ENCODE data around the gene LENEP.

LENEP gene

DNA sequence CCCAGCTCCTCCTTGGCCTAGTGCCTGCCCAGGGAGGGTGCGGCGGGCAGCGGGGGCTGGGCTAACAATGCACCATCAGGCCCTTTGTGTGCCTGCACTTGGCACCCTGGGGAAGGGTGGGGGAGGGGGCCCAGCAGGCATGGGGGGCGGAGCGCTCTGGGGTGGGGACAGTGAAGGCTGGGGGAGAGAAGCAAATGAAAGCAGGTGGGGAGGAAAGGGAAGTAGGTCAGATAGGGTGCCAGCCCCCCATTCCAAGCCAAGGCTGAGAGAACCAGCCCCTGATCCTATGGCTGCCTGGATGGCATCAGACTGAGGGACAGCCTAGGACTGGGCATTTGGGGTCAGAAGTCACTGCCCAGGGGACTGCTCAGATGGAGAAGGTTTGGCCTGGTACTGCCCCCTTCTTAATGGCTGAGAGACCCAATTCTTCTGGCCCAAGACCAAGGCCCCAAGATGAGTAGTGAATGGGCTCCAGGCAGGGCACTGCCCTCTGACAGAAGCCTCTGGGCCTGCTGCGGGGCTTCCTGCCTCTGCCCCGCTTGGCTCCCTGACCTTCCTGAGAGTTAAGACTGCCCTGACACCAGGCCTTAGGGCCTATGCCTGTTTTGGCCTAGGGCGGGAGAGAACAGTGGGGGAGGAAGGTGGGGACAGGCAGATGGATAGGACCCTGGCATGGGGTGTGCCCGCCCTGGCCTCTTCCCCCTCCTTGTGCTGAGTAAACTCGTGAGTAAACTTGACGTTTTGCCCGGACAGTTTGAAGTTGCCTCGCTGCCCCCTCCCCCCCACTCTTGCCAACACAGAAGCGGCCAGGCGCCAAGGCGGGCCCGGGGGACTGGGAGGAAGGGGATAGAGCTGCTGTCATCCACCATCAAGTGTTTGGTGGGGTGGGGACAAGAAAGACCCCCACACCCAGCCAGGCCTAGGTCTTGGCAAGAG lies 12.0 kb downstream of the LENEP start:
- Histone ChIP-seq H3K27me3 (ENCODE audit: control insufficient read depth, insufficient read depth, low read length) (no peaks in the 10 kb centered on the region), H3K4me3 (ENCODE audit: low read length) (no peak overlapping the region), H3K9me3 (ENCODE audit: control insufficient read depth, insufficient read depth, low read length) (no peaks in the 10 kb centered on the region), H3K27ac (ENCODE audit: low read length) (no peak overlapping the region), H3K36me3 (ENCODE audit: control insufficient read depth, insufficient read depth, low read length) (no peaks in the 10 kb centered on the region), H3K4me1 (ENCODE audit: control insufficient read depth, insufficient read depth, low read length) (peaks cover 18% of the 10 kb centered on the region)
- DNase-seq (ENCODE audit: low read depth, low spot score): no peak
- WGBS (ENCODE audit: insufficient coverage, insufficient read length): no CpG with 5 or more reads among the region's 17 CpGs

GRCh38 chr1:155006601-155007101 lies 13.3 kb downstream of the LENEP start:
- no peaks in the 10 kb centered on the region for H3K9me3 ChIP-seq (ENCODE audit: control insufficient read depth, insufficient read depth, low read length)
- H3K27ac ChIP-seq (ENCODE audit: low read length): no peak overlapping the region
- no peak for DNase-seq (ENCODE audit: low read depth, low spot score)
- H3K27me3 ChIP-seq (ENCODE audit: control insufficient read depth, insufficient read depth, low read length): no peaks in the 10 kb centered on the region
- peaks cover 20% of the 10 kb centered on the region for H3K4me1 ChIP-seq (ENCODE audit: control insufficient read depth, insufficient read depth, low read length)
- H3K4me3 ChIP-seq (ENCODE audit: low read length): no peak overlapping the region
- no peaks in the 10 kb centered on the region for H3K36me3 ChIP-seq (ENCODE audit: control insufficient read depth, insufficient read depth, low read length)
- WGBS (ENCODE audit: insufficient coverage, insufficient read length): no CpG with 5 or more reads among the region's 2 CpGs

DNA sequence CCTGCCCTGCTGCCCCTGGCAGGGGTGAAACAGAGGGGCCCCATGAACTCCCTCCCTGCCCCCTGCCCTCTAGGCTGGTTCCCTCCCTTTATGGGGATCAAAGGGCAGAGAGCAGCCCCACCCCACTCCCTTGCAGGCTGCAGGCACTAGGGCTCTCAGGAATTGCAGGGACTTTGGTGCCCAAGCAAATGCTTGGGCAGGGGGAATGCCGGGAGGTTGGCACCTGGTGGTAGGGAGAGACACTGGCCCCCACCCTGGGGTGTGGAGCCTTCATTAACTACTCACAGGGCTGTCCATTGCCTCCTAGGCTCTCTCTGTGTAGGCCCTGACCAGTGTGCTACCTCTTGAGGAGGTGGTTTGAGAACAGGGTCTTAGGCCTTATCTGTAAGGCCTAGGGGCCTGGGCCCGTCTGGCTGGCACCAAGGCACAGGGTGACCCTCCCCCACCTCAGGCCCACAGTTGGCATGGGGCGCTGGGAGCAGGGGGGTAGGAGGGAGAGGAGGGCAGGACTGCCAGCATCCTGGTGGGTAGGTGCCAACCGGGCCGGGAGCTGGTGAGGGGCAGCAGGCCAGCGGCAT lies 14.0 kb downstream of the LENEP start:
- Histone ChIP-seq H3K4me1 (ENCODE audit: control insufficient read depth, insufficient read depth, low read length) (peaks cover 21% of the 10 kb centered on the region), H3K27me3 (ENCODE audit: control insufficient read depth, insufficient read depth, low read length) (no peaks in the 10 kb centered on the region), H3K36me3 (ENCODE audit: control insufficient read depth, insufficient read depth, low read length) (no peaks in the 10 kb centered on the region), H3K27ac (ENCODE audit: low read length) (no peak overlapping the region), H3K4me3 (ENCODE audit: low read length) (no peak overlapping the region), H3K9me3 (ENCODE audit: control insufficient read depth, insufficient read depth, low read length) (no peaks in the 10 kb centered on the region)
- DNase-seq (ENCODE audit: low read depth, low spot score): no peak
- WGBS (ENCODE audit: insufficient coverage, insufficient read length): no CpG with 5 or more reads among the region's 6 CpGs

DNA sequence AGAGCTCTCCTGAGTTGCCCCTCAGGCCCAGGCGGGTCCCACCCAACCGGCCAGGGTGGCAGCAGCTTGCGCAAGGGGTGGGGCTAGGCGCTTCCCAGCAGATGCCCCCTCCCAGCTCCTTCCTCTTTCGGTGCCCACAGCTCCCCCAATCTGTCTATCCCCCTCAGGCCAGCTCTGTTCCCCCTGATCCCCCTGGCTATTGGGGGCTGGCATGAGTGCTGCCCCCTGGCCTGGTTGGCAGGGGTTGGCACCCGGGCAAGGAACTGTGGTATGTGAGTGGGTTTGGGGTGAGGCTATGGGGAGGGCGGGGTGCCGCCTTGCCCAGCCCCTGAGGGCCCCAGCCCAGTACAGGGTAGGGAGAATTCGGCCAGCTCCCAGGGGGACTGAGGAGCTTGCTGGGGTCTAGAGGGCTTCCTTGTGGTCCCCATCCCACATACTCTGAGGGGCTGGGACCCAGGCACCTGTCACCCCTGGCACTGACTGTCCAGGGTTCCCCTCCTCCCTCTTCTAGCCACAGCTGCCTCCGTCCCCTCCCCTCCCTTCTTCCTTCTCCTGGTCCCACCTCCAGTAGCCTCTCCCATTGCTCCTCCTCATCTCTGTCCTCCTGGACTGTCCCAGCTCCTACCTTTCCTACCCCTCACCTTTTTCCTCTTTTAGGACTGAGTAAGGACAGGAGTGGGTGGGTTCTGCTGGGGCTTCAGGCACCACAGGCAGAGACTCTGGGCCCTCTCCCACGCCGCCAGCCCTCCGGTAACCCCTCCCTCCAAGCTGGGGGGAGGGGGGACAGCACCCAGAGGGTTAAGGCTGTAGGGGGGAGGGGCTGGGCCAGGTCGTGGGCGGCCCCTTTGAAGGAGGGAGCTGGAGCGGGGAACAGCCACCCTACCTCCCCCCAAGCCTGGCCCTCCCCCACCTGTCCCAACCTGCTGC lies 14.9 kb downstream of the LENEP start:
- Histone ChIP-seq H3K27ac (ENCODE audit: low read length) (no peak overlapping the region), H3K36me3 (ENCODE audit: control insufficient read depth, insufficient read depth, low read length) (no peaks in the 10 kb centered on the region)

DNA sequence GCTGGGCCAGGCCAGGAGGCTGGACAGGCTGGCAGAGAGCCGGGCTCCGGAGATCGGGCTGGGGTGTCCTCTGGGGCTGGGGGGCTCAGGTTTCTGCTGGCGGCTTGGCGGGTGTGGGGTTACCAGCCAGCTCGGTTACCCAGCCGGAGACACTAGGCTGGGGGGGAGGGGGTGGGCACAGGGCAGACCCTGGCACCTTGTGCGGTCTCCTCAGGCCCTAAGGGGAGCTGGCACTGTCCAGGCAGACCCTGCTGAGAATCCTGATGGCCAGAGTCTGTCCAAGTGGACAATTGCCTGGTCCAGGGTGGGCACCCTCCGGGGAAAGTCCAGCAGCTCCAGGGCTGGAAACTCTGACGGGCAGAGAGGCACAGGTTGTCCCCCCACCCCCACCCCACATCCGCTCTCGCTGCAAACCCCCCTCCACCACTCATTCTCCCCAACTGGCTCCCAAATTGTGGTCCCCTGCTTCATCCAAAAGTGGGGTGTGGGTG lies 15.9 kb downstream of the LENEP start:
- no peak for DNase-seq (ENCODE audit: low read depth, low spot score)
- WGBS (ENCODE audit: insufficient coverage, insufficient read length): no CpG with 5 or more reads among the region's 12 CpGs
- Histone ChIP-seq H3K9me3 (ENCODE audit: control insufficient read depth, insufficient read depth, low read length) (no peaks in the 10 kb centered on the region), H3K27me3 (ENCODE audit: control insufficient read depth, insufficient read depth, low read length) (no peaks in the 10 kb centered on the region), H3K27ac (ENCODE audit: low read length) (no peak overlapping the region), H3K4me3 (ENCODE audit: low read length) (no peak overlapping the region), H3K36me3 (ENCODE audit: control insufficient read depth, insufficient read depth, low read length) (no peaks in the 10 kb centered on the region), H3K4me1 (ENCODE audit: control insufficient read depth, insufficient read depth, low read length) (peaks cover 20% of the 10 kb centered on the region)

More for the DNA sequence above, 14.9 kb downstream of the LENEP start:
- Histone ChIP-seq H3K9me3 (ENCODE audit: control insufficient read depth, insufficient read depth, low read length) (no peaks in the 10 kb centered on the region), H3K27me3 (ENCODE audit: control insufficient read depth, insufficient read depth, low read length) (no peaks in the 10 kb centered on the region), H3K4me1 (ENCODE audit: control insufficient read depth, insufficient read depth, low read length) (peaks cover 21% of the 10 kb centered on the region), H3K4me3 (ENCODE audit: low read length) (no peak overlapping the region)
- DNase-seq (ENCODE audit: low read depth, low spot score): no peak
- WGBS (ENCODE audit: insufficient coverage, insufficient read length): no CpG with 5 or more reads among the region's 16 CpGs

DNA sequence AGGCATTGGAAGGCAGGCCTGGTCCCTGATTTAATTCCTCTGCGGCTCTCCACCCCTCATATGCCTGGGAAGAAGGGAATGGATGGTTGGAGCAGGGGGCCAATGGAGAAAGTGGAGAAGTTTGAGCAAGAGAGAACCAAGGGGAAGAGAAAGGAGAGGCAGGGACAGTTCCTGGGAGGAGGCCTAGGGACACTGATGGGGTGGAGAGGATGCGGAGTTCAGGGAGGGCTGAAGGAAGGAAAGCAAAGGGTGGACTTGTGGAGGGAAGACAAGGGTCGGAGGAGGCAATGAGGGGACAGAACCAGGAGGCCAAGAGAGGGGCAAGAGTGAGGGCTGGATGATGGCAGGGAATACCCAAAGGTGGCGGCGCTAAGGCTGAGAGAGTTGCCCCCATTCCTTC lies 16.4 kb downstream of the LENEP start:
- no CpG with 5 or more reads among the region's 5 CpGs for WGBS (ENCODE audit: insufficient coverage, insufficient read length)
- H3K27ac ChIP-seq (ENCODE audit: low read length): no peak overlapping the region
- peaks cover 2% of the 10 kb centered on the region; the same call in 1 of the 2 replicates for H3K36me3 ChIP-seq (ENCODE audit: control insufficient read depth, insufficient read depth, low read length)
- DNase-seq (ENCODE audit: low read depth, low spot score): no peak
- H3K4me3 ChIP-seq (ENCODE audit: low read length): no peak overlapping the region
- no peaks in the 10 kb centered on the region for H3K27me3 ChIP-seq (ENCODE audit: control insufficient read depth, insufficient read depth, low read length)
- no peaks in the 10 kb centered on the region for H3K9me3 ChIP-seq (ENCODE audit: control insufficient read depth, insufficient read depth, low read length)
- H3K4me1 ChIP-seq (ENCODE audit: control insufficient read depth, insufficient read depth, low read length): peaks cover 17% of the 10 kb centered on the region

DNA sequence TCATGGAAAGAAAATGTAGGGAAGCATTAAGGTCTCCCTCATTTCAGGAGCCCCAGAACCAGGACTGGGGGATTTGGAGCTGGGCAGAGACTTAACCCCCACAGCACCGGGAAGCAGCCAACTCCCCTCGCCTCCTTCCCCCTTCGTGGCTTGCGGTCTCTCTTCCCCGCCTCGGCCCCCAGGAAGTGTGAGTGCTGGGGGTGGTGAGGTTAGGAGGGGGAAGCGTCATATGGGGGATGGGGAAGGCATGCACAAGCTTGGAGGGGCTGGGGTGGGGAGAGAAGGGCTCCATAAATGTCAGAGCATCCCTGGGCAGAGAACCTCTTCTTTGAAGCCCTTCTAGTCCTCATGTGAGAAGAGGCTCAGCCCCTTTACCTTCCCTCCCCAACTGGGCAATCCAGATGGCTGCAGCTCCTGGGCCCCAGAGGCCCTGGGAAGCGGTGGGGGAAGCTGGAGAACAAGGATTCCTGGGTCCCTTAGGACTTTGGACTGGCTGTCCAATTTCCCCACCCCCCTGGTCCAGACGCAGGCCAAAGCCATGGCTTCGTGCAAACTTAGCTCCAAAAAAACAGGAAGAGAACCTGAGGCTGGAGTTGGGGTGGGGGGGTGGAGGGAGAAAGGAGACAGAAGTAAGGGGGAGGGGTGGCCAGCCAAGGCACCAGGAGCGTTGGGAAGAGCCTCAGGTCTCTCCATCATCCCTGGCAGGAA lies 17.0 kb downstream of the LENEP start:
- Histone ChIP-seq H3K9me3 (ENCODE audit: control insufficient read depth, insufficient read depth, low read length) (no peaks in the 10 kb centered on the region), H3K4me3 (ENCODE audit: low read length) (no peak overlapping the region), H3K27me3 (ENCODE audit: control insufficient read depth, insufficient read depth, low read length) (no peaks in the 10 kb centered on the region), H3K36me3 (ENCODE audit: control insufficient read depth, insufficient read depth, low read length) (peaks cover 4% of the 10 kb centered on the region; the same call in 1 of the 2 replicates), H3K27ac (ENCODE audit: low read length) (no peak overlapping the region), H3K4me1 (ENCODE audit: control insufficient read depth, insufficient read depth, low read length) (peaks cover 17% of the 10 kb centered on the region)
- WGBS (ENCODE audit: insufficient coverage, insufficient read length): no CpG with 5 or more reads among the region's 11 CpGs
- no peak for DNase-seq (ENCODE audit: low read depth, low spot score)

- WGBS (ENCODE audit: insufficient coverage, insufficient read length): no CpG with 5 or more reads among the region's 5 CpGs
- DNase-seq (ENCODE audit: low read depth, low spot score): no peak
- Histone ChIP-seq H3K4me1 (ENCODE audit: control insufficient read depth, insufficient read depth, low read length) (peaks cover 17% of the 10 kb centered on the region), H3K9me3 (ENCODE audit: control insufficient read depth, insufficient read depth, low read length) (no peaks in the 10 kb centered on the region), H3K36me3 (ENCODE audit: control insufficient read depth, insufficient read depth, low read length) (peaks cover 6% of the 10 kb centered on the region; the same call in 1 of the 2 replicates), H3K27me3 (ENCODE audit: control insufficient read depth, insufficient read depth, low read length) (no peaks in the 10 kb centered on the region), H3K27ac (ENCODE audit: low read length) (no peak overlapping the region), H3K4me3 (ENCODE audit: low read length) (no peak overlapping the region)
Observed at GRCh38 chr1:155011004-155011416, 17.6 kb downstream of the LENEP start.

- H3K4me1 ChIP-seq (ENCODE audit: control insufficient read depth, insufficient read depth, low read length): peaks cover 17% of the 10 kb centered on the region
- H3K4me3 ChIP-seq (ENCODE audit: low read length): no peak overlapping the region
- no peaks in the 10 kb centered on the region for H3K9me3 ChIP-seq (ENCODE audit: control insufficient read depth, insufficient read depth, low read length)
- DNase-seq (ENCODE audit: low read depth, low spot score): no peak
- H3K36me3 ChIP-seq (ENCODE audit: control insufficient read depth, insufficient read depth, low read length): peaks cover 9% of the 10 kb centered on the region; the same call in 1 of the 2 replicates
- no peak overlapping the region for H3K27ac ChIP-seq (ENCODE audit: low read length)
- no CpG with 5 or more reads among the region's 6 CpGs for WGBS (ENCODE audit: insufficient coverage, insufficient read length)
- no peaks in the 10 kb centered on the region for H3K27me3 ChIP-seq (ENCODE audit: control insufficient read depth, insufficient read depth, low read length)
Observed at GRCh38 chr1:155011437-155012025, 18.1 kb downstream of the LENEP start.
